ENCODE measurements around the gene FCMR.

Gene FCMR

GRCh38 chr1:206941766-206942418 is 20.2 kb upstream of the FCMR start:
- H3K4me1 ChIP-seq (ENCODE audit: control insufficient read depth in 1 of 2, insufficient read depth in 1 of 2, low read depth in 1 of 2, low read length in 1 of 2), result no peaks in the 10 kb centered on the region
- peaks cover 35% of the 10 kb centered on the region for H3K27me3 ChIP-seq
- H3K4me3 ChIP-seq (ENCODE audit: low read depth in 1 of 2, low read length in 1 of 2), result no peak overlapping the region
- H3K36me3 ChIP-seq, result no peaks in the 10 kb centered on the region
- no peaks in the 10 kb centered on the region for H3K9me3 ChIP-seq
- no peak for TF ChIP-seq CTCF (IDR thresholded peaks at IDR 0.05)
- H3K27ac ChIP-seq, result no peak overlapping the region

GRCh38 chr1:206940588-206940936 is 18.8 kb upstream of the FCMR start:
- H3K27ac ChIP-seq, result no peak overlapping the region

GRCh38 chr1:206939841-206940587 is 18.3 kb upstream of the FCMR start:
- no peaks in the 10 kb centered on the region for H3K4me1 ChIP-seq (ENCODE audit: control insufficient read depth in 1 of 2, insufficient read depth in 1 of 2, low read depth in 1 of 2, low read length in 1 of 2)

More at GRCh38 chr1:206940588-206940936, 18.8 kb upstream of the FCMR start:
- H3K4me3 ChIP-seq (ENCODE audit: low read depth in 1 of 2, low read length in 1 of 2), result no peak overlapping the region
- no peaks in the 10 kb centered on the region for H3K9me3 ChIP-seq
- TF ChIP-seq CTCF (IDR thresholded peaks at IDR 0.05), result no peak
- no peaks in the 10 kb centered on the region for H3K4me1 ChIP-seq (ENCODE audit: control insufficient read depth in 1 of 2, insufficient read depth in 1 of 2, low read depth in 1 of 2, low read length in 1 of 2)
- no peaks in the 10 kb centered on the region for H3K36me3 ChIP-seq
- H3K27me3 ChIP-seq, result peaks cover 37% of the 10 kb centered on the region

GRCh38 chr1:206939131-206939530 is 17.4 kb upstream of the FCMR start:
- Histone ChIP-seq H3K4me1 (ENCODE audit: control insufficient read depth in 1 of 2, insufficient read depth in 1 of 2, low read depth in 1 of 2, low read length in 1 of 2) (no peaks in the 10 kb centered on the region), H3K27ac (no peak overlapping the region), H3K9me3 (no peaks in the 10 kb centered on the region), H3K36me3 (no peaks in the 10 kb centered on the region), H3K27me3 (peaks cover 29% of the 10 kb centered on the region), H3K4me3 (ENCODE audit: low read depth in 1 of 2, low read length in 1 of 2) (no peak overlapping the region)
- TF ChIP-seq CTCF (IDR thresholded peaks at IDR 0.05), result no peak

More at GRCh38 chr1:206939841-206940587, 18.3 kb upstream of the FCMR start:
- Histone ChIP-seq H3K4me3 (ENCODE audit: low read depth in 1 of 2, low read length in 1 of 2) (no peak overlapping the region), H3K27me3 (peaks cover 37% of the 10 kb centered on the region), H3K36me3 (no peaks in the 10 kb centered on the region), H3K9me3 (no peaks in the 10 kb centered on the region), H3K27ac (no peak overlapping the region)
- TF ChIP-seq CTCF (IDR thresholded peaks at IDR 0.05), result no peak

- no peak for TF ChIP-seq CTCF (IDR thresholded peaks at IDR 0.05)
- no peak overlapping the region for H3K27ac ChIP-seq
- no peak overlapping the region for H3K4me3 ChIP-seq (ENCODE audit: low read depth in 1 of 2, low read length in 1 of 2)
- no peaks in the 10 kb centered on the region for H3K4me1 ChIP-seq (ENCODE audit: control insufficient read depth in 1 of 2, insufficient read depth in 1 of 2, low read depth in 1 of 2, low read length in 1 of 2)
- H3K27me3 ChIP-seq, result peaks cover 13% of the 10 kb centered on the region
- H3K36me3 ChIP-seq, result no peaks in the 10 kb centered on the region
- no peaks in the 10 kb centered on the region for H3K9me3 ChIP-seq
These were observed 15.7 kb upstream of the FCMR start for GRCh38 chr1:206937425-206937824.

All from neutrophil (primary cell).